HG03280 (cell line): Measurements from ENCODE around the gene CTBP2.
"Not testable (repeated sequence)": the region's sequence is repeated elsewhere in the genome, so short reads cannot be mapped to it uniquely, and the experiment has no call there.

Experiments used
- ATAC-seq: cut with Tn5 transposase; IDR thresholded peaks from one replicate; pipeline ENCODE4 v1.9.1; 2021; ENCODE audit warnings: mild to moderate bottlenecking, moderate library complexity; ENCODE audit not compliant: unreplicated experiment

The CTBP2 gene

DNA sequence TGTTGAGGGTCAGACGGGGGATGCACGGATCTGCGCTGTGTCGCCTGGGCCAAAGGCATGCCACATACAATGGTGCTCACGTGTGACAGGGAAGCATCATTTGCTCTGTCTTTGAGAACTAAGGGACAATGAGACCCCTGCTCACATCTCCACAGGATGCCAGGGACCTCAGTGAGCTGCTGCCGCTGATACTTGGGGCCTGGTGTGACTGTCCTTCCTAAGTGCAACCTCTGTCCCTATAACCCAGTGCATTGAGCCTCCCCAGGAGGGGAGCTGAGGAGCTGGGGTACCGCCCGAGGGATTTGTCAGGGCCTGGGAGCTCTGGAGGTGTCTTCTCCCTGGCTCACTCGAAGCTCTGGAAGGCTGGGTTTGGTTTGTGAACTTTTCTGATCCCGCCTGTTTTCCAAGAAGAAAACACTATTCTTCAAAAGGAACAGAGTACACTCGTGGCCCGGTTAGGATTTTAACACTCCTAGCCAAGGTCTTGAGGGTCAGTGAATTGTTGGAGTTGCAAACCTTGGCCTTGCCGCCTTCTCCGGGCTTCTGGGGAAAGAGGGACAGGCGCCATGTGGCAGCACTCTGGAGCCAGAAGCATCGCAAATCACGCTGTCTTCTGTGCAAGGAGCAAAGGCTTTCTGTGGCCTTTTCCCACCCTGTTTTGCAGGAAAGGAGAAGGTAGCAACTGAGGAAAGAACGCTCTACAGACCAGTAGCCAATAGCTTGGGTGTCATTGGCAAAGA lies 26.2 kb upstream of the CTBP2 start:
- no peak for ATAC-seq

DNA sequence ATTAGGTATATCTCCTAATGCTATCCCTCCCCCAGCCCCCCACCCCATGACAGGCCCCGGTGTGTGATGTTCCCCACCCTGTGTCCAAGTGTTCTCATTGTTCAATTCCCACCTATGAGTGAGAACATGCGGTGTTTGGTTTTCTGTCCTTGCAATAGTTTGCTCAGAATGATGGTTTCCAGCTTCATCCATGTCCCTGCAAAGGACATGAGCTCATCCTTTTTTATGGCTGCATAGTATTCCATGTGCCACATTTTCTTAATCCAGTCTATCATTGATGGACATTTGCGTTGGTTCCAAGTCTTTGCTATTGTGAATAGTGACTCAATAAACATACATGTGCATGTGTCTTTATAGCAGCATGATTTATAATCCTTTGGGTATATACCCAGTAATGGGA lies 18.7 kb upstream of the CTBP2 start:
- ATAC-seq, result not testable (repeated sequence)

GRCh38 chr10:125177641-125178640 lies 17.6 kb upstream of the CTBP2 start:
- ATAC-seq, result no peak

DNA sequence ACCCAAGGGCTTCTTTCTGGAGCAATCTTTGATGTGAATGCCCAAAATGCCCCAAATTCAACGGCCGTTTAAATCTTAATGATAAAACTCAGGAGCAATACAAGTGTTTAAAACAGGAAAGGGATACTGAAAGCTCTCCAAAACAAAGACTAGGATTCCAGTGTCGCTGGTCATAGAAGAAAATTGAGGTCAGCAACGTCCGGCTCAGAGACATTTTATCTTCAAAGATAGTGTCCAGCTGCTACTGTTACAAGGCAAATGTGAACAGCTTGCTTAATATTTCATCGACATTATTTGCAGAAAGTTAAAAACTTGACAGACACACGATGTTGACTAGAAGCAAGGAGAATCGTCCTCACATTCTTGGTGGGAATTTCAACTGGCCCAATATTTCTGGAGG lies 15.4 kb upstream of the CTBP2 start:
- ATAC-seq, result no peak

DNA sequence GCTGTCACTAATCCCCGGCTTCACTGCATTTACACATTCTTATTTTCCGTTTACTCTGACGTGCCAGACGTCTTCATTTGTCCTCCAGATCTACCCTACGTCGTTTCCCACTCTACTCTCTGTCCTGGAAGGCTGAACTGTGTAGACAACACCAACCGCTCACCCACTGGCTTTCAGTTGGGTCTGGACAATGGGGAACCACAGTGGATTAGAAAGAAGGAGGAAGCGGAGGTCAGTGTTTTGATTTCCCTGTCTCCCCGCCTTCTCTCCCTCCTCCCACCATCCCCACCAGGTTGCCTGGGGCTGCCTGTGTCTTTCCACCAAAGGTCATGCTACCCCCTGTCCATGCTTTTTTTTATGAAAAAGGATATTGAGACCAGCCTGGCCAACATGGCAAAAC lies 14.0 kb upstream of the CTBP2 start:
- no peak for ATAC-seq

DNA sequence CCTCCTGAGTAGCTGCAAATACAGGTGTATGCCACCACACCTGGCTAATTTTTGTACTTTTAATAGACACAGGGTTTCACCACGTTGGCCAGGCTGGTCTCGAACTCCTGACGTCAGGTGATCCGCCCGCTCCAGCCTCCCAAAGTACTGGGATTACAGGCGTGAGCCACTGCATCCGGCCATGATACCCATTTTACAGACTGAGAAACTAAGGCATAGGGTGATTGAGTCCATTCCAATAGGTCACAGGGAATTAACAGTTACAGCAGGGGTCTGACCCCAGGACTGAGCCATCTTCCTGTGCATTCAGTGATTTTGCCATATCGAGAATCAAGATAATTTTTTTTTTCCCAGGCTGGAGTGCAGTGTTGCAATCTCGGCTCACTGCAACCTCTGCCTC lies 12.3 kb upstream of the CTBP2 start:
- no peak for ATAC-seq

DNA sequence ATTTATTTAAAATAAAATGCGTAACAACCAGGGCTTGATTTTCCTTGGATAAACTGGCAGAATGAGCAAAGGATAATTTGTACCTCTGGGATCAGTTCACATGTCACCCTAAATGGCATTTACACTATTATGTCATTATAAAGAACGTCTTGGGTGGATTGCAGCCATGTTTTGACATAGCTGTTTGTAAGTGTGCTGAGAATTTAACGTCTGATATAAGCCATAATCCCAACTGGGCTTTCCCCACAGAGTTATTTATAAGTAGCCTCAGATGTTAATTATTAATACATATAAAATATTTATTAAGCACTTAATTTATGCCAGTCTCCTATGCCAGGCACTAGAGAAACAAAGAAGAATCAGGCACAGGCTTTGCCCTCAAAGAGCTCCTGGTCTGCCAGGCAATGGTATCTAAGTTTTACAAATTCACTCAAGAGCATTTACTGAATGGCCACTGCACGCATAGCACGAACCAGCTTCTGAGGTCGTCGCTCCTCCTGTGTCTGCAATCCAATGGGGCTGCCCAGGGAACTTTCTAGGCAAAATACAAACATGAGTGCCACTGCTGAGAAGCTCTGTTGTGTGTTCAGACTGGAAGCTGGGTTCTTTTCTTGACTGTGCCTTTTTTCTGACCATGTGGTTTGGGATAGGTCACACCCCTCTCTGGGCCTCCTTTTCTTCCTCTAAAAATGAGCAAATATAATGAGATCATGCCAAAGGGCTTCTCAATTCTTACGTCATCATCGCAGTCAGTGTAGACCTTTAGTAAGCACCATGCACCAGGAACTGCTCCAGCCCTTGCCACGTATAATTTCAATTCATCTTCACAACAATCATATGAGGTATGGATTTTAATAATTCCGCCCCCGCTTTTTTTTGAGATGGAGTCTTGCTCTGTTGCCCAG lies 11.3 kb upstream of the CTBP2 start:
- ATAC-seq, result no peak

- no peak for ATAC-seq
These were observed 9.6 kb upstream of the CTBP2 start for GRCh38 chr10:125169915-125170314.

GRCh38 chr10:125169279-125169678 lies 8.9 kb upstream of the CTBP2 start:
- ATAC-seq, result no peak

DNA sequence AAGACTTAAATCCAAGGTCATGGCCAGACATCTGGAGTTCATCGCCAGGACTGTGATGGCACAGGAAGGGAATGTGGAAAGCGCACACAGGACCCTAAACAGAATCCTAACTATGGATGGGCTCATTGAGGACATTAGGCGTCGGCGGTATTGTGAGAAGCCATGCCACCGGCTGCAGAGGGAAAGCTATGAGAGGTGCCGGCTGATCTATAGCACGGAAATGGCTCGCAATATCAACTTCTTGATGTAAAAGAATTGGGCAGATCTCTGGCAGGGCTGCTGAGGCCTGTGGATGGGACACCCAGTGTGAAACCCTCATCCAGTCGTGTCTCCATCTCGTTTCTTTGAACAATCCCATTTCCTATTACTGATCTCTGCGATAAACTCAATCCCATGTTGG lies 6.3 kb upstream of the CTBP2 start:
- no peak for ATAC-seq

DNA sequence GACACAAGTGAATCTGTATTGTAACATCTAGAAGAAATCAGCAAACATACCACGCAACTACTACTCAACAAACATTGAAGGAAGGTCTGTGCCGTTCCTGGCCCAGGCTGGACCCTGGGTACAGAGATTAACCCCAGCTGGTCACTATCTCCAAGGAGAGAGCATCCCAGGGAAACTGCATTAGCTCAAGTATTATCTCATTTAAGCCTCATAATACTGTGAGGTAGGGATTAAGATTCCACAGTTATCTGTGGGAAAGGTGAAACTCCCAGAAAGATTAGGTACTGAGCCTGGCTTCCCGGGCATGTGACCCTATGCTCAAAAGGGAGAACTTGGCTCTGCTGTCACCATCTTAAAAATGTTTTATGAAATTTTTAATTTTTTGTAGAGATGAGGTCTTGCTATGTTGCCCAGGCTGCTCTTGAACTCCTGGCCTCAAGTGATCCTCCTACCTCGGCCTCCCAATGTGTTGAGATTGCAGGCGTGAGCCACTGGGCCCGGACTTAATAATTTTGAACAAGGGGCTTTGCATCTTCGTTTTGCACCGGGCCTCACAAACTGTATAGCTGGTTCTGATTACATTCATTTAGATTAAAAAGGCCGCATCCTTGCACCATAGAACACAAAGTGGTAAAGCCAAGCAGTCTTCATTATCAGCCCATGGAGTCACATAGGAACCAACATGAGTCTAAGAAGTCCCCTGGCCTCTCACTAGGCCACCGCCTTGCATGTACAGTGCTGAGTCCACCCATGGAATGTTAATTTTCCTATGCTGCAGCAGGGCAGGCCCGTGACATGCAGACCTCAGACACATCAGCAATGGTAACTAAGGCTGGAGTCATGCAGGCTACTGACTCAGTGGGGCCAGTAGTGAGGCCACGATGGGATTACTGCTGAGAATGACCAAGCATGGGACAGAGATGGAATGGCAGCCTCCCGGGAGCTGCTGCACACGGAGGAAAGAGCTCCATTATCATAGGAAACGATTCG lies 5.5 kb upstream of the CTBP2 start:
- no peak for ATAC-seq

DNA sequence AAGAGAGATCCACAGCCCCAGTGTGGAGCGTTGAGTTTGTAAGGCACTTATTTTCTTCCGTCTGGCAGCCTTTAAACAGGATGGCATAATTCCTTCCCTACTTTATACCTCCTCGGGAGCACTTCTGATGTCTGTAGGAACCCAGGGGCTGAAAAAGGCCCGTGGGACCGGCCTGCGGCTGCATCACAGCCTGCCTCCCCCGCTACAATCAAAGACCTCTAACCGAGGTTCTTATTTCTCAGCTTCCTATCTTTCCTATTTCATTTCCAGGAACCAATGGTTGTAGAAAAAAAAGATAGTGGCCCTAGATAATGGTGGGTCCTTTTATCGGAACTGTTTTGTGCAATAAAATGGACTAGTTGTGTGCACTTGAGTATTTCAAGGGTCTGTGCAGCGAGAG lies 4.1 kb upstream of the CTBP2 start:
- ATAC-seq, result no peak

GRCh38 chr10:125163803-125164202 lies 3.4 kb upstream of the CTBP2 start:
- no peak for ATAC-seq

GRCh38 chr10:125163312-125163711 lies 2.9 kb upstream of the CTBP2 start:
- not testable (repeated sequence) for ATAC-seq

DNA sequence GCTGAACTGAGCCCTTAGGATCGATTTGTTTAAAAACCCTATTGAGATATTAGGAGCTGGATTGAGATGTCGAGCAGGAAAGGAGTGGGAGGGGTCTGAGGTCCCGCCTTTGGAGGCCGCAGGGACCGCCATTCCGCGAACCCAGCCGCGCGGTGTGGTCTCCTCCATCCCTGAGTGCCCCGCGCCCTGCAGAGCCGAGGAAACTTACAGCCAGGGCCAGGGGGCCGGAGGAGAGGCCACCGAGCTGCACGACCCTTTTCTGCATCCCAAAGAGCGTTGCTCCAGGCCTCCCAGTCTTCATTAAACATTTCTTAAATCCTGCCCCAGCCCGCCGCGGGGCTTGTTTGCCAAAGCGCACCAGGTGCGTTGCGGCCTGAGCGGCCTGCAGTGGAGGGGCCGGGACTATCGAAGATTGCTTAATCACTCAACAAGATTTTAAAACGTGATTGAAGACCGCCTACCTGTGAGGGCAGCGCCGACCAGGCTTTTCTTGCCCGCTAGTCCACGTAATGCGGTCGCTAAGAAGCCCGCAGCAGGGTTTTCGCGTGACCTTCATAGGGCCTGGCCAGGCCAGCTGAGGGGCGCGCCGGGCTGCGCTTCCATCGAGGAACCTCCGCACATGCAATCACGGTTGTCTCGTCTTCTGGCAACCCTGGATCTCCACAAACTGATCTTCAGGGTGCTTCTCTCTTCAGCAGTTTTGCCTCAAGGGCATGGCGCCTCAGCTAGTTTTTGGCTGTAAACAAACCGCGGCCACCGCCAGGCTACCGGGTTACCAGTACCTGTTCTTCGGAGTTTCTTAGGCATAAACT lies 2.0 kb upstream of the CTBP2 start:
- ATAC-seq, result no peak

DNA sequence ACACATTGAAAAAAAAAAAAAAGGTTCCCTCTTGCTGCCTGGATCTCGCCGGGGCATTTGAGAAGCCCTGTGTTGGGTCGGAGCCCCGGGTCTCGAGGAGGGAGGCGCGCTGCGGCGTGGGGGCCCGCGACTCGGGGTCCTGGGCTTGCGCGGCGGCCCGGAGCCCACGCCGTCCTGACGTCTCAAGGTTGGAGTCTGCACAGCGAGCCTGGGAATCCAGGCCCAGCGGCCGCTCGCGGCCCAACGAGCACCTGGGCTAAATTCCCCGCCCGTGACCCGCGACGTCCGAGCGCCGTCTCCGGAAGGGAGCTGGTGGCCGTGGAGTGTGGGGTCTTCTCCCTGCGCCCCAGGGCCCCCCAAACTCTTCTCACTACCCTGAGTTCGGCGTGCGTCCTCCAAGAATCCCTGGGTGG lies 1.4 kb upstream of the CTBP2 start:
- no peak for ATAC-seq

DNA sequence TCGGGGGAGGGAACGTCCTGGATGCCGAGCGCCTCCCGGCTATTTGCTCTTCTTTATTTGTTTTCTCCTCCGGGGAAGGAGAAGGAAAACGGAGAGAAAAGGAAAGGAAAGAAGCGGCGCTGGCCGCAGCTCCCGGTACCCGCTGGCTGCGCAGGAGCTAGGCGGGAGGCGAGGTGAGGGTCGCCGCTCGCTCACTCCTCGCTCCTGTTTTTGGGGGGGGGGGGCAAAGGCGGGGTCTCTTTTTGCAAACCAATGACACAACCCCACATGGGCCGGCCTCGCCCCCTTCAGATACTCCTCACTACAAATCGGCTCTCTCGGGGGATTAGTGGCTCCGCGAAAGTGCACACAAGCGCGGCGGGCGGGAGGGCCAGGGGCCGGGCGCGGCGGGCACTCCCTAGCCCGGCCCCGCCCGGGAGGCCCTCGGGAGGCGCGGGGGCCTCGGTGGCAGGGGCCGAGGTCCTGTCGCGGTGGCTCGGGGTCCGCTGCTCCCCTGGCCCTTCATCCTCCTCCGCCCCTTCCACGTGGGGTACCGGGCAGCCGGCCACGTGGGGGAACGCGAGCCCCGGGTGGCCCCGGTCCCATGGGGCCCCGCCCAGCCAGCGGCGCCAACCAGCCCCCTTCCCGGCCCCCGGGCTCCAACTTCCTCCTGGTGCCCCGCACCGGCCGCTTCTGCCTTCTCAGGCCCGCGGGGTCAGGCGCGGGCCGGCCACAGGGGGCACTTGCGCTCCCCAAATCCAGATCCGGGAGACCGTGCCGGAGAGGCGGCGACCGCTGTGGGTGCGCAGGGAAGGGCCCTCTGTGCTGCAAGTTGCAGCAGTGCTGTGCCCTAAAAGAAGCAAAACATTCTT lies 718 bp upstream of the CTBP2 start:
- ATAC-seq, result no peak

DNA sequence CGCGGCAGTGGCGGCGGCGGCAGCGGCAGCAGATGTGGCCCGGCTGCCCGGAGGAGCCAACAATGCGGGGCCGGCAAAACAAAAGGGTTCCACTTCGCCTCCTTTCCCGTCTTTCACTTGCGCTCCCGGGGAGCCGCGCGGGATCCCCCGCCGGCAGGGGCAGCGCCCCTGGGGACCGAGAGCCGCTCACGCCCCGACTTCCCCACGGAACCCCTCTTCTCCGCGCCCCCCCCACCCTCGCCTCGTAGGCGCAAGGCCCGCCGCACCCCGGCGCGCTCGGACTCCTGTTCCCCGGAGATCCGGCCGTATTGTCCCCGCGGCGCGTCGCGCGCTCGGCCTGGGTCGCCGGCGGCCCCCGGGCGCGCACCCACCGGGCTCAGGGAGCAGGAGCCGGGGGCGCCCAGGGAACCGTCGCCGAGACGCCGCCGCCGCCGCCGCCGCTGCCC lies 854 bp downstream of the CTBP2 start:
- no peak for ATAC-seq
